Fibroblast of villous mesenchyme (primary cell): ENCODE data around the gene TPGS1. TPM values are rescaled to one million over a fixed set of nuclear protein-coding genes. Genes with fewer than 3 reads are reported as not detected.
"Not testable (repeated sequence)": the region's sequence is repeated elsewhere in the genome, so short reads cannot be mapped to it uniquely, and the experiment has no call there.

ENCODE experiments used
- DNase-seq: peaks from one replicate; pipeline ENCODE4 v3.0.0-alpha.2; 2010; ENCODE audit warnings: low read depth
- H3K4me3 ChIP-seq: 2 replicates; pipeline ENCODE4 v1.5.1; 2011; ENCODE audit warnings: low read depth, mild to moderate bottlenecking, low read length
- CTCF ChIP-seq: IDR thresholded peaks from 2 replicates; pipeline ENCODE4 v1.5.1; 2012; ENCODE audit warnings: low read depth, mild to moderate bottlenecking, low read length; ENCODE audit not compliant: insufficient read depth
- total RNA-seq: library from RNA; depleted of rRNA; stranded (reverse); fragments of >200 nt; gene quantifications from 2 replicates; pipeline ENCODE4 v1.2.3, GENCODE V29; 2012

Gene TPGS1
- total RNA-seq, 1 donor = 16.8 TPM

DNA sequence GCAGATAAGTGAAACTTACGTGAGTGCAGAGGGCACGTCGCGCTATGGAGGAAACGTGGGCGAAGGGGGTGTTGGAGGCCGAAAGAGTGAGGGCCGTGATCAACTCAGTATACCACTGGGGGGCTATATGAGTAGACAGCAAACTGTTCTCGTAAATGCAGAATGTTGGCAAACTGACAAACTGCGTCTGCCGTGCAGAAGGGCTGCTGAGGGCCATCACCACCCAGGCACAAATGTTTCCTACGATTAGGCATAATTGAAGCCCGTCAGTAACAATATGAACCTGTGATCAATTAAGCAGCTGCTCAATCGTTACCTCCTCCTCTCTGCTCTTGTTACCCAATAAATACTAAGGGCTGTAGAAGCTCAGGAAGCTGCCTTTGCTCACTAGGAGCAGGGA is 28.3 kb upstream of the TPGS1 start:
- TF ChIP-seq CTCF = no peak
- H3K4me3 ChIP-seq = no peak overlapping the region
- no peak for DNase-seq

DNA sequence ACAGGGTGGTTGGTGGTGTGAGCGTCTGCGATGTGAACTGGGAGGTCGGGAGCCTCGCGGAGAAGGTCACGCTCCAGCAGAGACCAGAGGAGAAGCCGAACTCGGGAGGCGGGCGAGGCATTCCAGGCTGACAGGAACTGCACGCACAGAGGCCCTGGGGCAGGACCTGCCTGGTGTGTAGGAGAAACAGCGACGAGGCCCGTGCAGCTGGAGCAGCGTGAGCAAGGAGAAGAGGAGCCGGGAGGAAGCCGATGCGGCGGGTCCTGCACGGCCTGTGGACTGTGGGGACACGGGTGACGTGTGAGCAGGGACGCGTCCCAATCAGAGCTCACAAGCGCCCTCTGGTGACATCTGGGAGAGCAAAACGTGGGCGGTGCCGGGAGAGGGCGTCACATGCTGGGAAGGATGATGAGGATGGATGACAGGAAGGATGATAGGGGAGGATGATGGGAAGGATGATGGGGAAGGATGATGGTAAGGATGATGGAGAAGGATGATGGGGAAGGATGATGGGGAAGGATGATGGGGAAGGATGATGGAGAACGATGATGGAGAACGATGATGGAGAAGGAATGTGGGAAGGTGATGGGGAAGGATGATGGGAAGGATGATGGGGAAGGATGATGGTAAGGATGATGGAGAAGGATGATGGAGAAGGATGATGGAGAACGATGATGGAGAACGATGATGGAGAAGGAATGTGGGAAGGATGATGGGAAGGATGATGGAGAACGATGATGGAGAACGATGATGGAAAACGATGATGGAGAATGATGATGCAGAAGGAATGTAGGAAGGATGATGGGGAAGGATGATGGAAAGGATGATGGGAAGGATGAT is 27.1 kb upstream of the TPGS1 start:
- DNase-seq = peak; percentile 70
- peak overlapping the region; percentile 49 for H3K4me3 ChIP-seq
- peak; percentile 72 for TF ChIP-seq CTCF

DNA sequence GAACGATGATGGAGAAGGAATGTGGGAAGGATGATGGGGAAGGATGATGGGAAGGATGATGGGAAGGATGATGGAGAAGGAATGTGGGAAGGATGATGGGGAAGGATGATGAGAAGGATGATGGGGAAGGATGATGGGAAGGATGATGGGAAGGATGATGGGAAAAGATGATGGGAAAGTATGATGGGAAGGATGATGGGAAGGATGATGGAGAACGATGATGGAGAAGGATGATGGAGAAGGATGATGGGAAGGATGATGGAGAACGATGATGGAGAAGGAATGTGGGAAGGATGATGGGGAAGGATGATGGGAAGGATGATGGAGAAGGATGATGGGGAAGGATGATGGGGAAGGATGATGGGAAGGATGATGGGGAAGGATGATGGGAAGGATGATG is 26.2 kb upstream of the TPGS1 start:
- DNase-seq, H3K4me3 ChIP-seq: not testable (repeated sequence)

- no peak for DNase-seq
These were observed 24.9 kb upstream of the TPGS1 start for GRCh38 chr19:482186-483041.

DNA sequence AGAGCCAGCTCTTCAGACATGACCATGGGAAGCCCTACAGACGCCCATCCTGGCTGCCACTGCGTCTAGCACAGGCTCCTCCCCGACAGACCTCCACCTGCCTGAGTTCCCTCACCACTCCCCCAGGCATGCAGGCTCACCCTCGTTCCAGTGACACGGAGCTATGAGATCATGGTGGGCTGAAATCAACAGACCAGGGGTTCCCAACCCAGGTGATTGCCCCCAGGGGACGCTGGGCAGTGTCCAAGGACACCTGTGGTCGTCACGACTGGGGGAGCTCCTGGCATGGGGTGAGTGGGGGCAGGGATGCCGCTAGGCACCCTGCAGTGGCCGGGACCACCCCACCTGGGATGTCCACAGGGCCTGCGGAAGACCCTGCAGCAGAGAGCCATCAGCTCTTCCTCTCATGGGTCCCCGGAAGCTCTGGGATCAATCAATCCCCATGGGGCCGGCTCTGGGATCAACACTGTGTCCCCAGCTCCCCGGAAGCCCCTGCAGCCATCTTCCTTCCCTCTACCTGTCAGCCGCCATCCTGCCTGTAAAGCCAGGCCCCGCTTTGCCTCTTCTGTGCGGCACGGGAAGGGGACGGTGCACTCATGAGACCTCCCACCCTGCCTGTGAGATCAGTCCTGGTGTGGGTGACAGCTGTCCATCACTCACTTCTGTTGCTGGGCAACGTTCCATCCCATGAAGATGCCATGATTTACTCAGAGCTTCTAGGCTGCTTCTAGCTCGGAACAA is 23.8 kb upstream of the TPGS1 start:
- TF ChIP-seq CTCF = no peak
- DNase-seq = no peak
- no peak overlapping the region for H3K4me3 ChIP-seq

More at GRCh38 chr19:482186-483041, 24.9 kb upstream of the TPGS1 start:
- peak; percentile 14 for TF ChIP-seq CTCF
- no peak overlapping the region for H3K4me3 ChIP-seq

- no peak for TF ChIP-seq CTCF
- no peak overlapping the region for H3K4me3 ChIP-seq
- no peak for DNase-seq
These were observed 22.8 kb upstream of the TPGS1 start for GRCh38 chr19:484494-484893.
